Activated CD8-positive, alpha-beta memory T cell treated with anti-CD3 and anti-CD28 coated beads, Interleukin-2, amount 10 ng/mL, durations not matched to agents 7 days and 5 days (primary cell): Measurements from ENCODE around the gene GET3. TPM values are rescaled to one million over a fixed set of nuclear protein-coding genes. Genes with fewer than 3 reads are reported as not detected.
"Not testable (repeated sequence)": the region's sequence is repeated elsewhere in the genome, so short reads cannot be mapped to it uniquely, and the experiment has no call there.

Experiments
- ATAC-seq: fragments of 150-1000 bp; cut with Tn5 transposase; one replicate; pipeline ENCODE4 v1.10.0; 2021; ENCODE audit warnings: moderate library complexity
- CTCF ChIA-PET: fragments of 350-600 bp; sonication (Branson Sonifier 250); formaldehyde crosslinking; loops from one replicate; lab custom pipeline; 2021; ENCODE audit warnings: antibody characterized with exemption; lab: Charles Lee
- DNase-seq: peaks from one replicate; pipeline ENCODE4 v3.0.0-alpha.2; 2020
- H3K27ac Mint-ChIP-seq: one replicate; pipeline ENCODE4 v1.8.0; 2021; ENCODE audit warnings: mild to moderate bottlenecking, mixed read lengths
- H3K27me3 Mint-ChIP-seq: one replicate; pipeline ENCODE4 v1.8.0; 2021; ENCODE audit warnings: mixed read lengths
- H3K36me3 Mint-ChIP-seq: one replicate; pipeline ENCODE4 v1.8.0; 2021; ENCODE audit warnings: mild to moderate bottlenecking, mixed read lengths
- H3K4me1 Mint-ChIP-seq: one replicate; pipeline ENCODE4 v1.8.0; 2021; ENCODE audit warnings: mixed read lengths
- H3K4me3 Mint-ChIP-seq: one replicate; pipeline ENCODE4 v1.8.0; 2021; ENCODE audit warnings: mild to moderate bottlenecking, moderate library complexity, mixed read lengths
- H3K9me3 Mint-ChIP-seq: one replicate; pipeline ENCODE4 v1.8.0; 2022; ENCODE audit warnings: low read depth, mixed read lengths
- total RNA-seq, 2 experiments: library from RNA; stranded (reverse); gene quantifications; one replicate each; pipeline ENCODE4 v1.2.3, GENCODE V29; 2021

GET3 gene
- 10 to 100 TPM; 68.6 to 84.1 TPM for total RNA-seq

- peak within 1 kb of the TSS; percentile 94 for H3K27ac Mint-ChIP-seq
- H3K9me3 Mint-ChIP-seq = no peaks in the 10 kb centered on the region
- peak within 1 kb of the TSS; percentile 99 for H3K4me3 Mint-ChIP-seq
- CTCF ChIA-PET = interaction anchor here (0.6 to 3.3 kb wide), 14 partner anchors 10 to 176 kb away, joined by 3 to 16 read pairs (median 4); partner anchors contain the start of gene TNPO2
- DNase-seq = peak; percentile 88
- ATAC-seq = peak; percentile 86
- H3K36me3 Mint-ChIP-seq = peaks cover 19% of the 10 kb centered on the region
- H3K27me3 Mint-ChIP-seq = no peaks in the 10 kb centered on the region
- H3K4me1 Mint-ChIP-seq = peaks cover 43% of the 10 kb centered on the region
Measured at GRCh38 chr19:12736995-12737834, at the start of gene GET3. TSS of gene GET3 (plus strand) at chr19:12737497. CDS start at chr19:12737506, 9 bp downstream.

- CTCF ChIA-PET = no interaction called here
Measured at GRCh38 chr19:12689012-12689411, 48.3 kb upstream of the GET3 start.

GRCh38 chr19:12689581-12690216 lies 47.6 kb upstream of the GET3 start:
- Mint-ChIP-seq H3K27ac (no peak overlapping the region), H3K4me1 (peaks cover 3% of the 10 kb centered on the region), H3K36me3 (no peaks in the 10 kb centered on the region), H3K27me3 (no peaks in the 10 kb centered on the region), H3K4me3 (no peak overlapping the region), H3K9me3 (no peaks in the 10 kb centered on the region)
- ATAC-seq = no peak
- no peak for DNase-seq
- CTCF ChIA-PET = no interaction called here

More at GRCh38 chr19:12689012-12689411, 48.3 kb upstream of the GET3 start:
- DNase-seq (no peak), ATAC-seq (no peak)
- Mint-ChIP-seq H3K4me1 (no peaks in the 10 kb centered on the region), H3K36me3 (no peaks in the 10 kb centered on the region), H3K27ac (no peak overlapping the region), H3K4me3 (no peak overlapping the region), H3K27me3 (no peaks in the 10 kb centered on the region), H3K9me3 (no peaks in the 10 kb centered on the region)

- Mint-ChIP-seq H3K36me3 (no peaks in the 10 kb centered on the region), H3K4me3 (no peak overlapping the region), H3K4me1 (peaks cover 21% of the 10 kb centered on the region), H3K27me3 (no peaks in the 10 kb centered on the region), H3K27ac (no peak overlapping the region), H3K9me3 (no peaks in the 10 kb centered on the region)
- ATAC-seq = no peak
- DNase-seq = no peak
- CTCF ChIA-PET = interaction anchor here (1.6 kb wide), 1 partner anchor 21 kb away, joined by 3 read pairs; no protein-coding TSS in a partner anchor
Measured at GRCh38 chr19:12692960-12693359, 44.3 kb upstream of the GET3 start.

GRCh38 chr19:12694641-12695040 lies 42.7 kb upstream of the GET3 start:
- Mint-ChIP-seq H3K36me3 (peaks cover 3% of the 10 kb centered on the region), H3K4me3 (peak overlapping the region; percentile 19), H3K9me3 (no peaks in the 10 kb centered on the region), H3K4me1 (peaks cover 26% of the 10 kb centered on the region), H3K27me3 (no peaks in the 10 kb centered on the region), H3K27ac (no peak overlapping the region)
- DNase-seq (no peak), ATAC-seq (no peak)
- CTCF ChIA-PET = interaction anchor here (1.3 to 2.8 kb wide), 5 partner anchors 18 to 153 kb away, joined by 3 to 15 read pairs (median 6); partner anchors contain the start of gene TRIR

GRCh38 chr19:12695096-12695495 lies 42.2 kb upstream of the GET3 start:
- Mint-ChIP-seq H3K9me3 (no peaks in the 10 kb centered on the region), H3K27ac (no peak overlapping the region), H3K36me3 (peaks cover 3% of the 10 kb centered on the region), H3K4me1 (peaks cover 26% of the 10 kb centered on the region), H3K4me3 (peak overlapping the region; percentile 19), H3K27me3 (no peaks in the 10 kb centered on the region)
- CTCF ChIA-PET = interaction anchor here (0.8 to 2.8 kb wide), 5 partner anchors 18 to 39 kb away, joined by 3 to 15 read pairs (median 6); partner anchors contain the start of genes TNPO2 and TRIR
- DNase-seq = peak; percentile 53
- ATAC-seq = no peak

GRCh38 chr19:12695514-12695913 lies 41.8 kb upstream of the GET3 start:
- DNase-seq (no peak), ATAC-seq (no peak)
- peaks cover 26% of the 10 kb centered on the region for H3K4me1 Mint-ChIP-seq
- peaks cover 3% of the 10 kb centered on the region for H3K36me3 Mint-ChIP-seq
- H3K27ac Mint-ChIP-seq = peak overlapping the region; percentile 68
- H3K4me3 Mint-ChIP-seq = peak overlapping the region; percentile 73
- no peaks in the 10 kb centered on the region for H3K27me3 Mint-ChIP-seq
- no peaks in the 10 kb centered on the region for H3K9me3 Mint-ChIP-seq
- CTCF ChIA-PET = interaction anchor here (0.5 to 2.8 kb wide), 6 partner anchors 18 to 734 kb away, joined by 3 to 15 read pairs (median 4); partner anchors contain the start of genes TNPO2 and TRIR

- Mint-ChIP-seq H3K27me3 (no peaks in the 10 kb centered on the region), H3K27ac (peak overlapping the region; percentile 98), H3K4me3 (peak overlapping the region; percentile 83), H3K36me3 (peaks cover 7% of the 10 kb centered on the region), H3K9me3 (no peaks in the 10 kb centered on the region), H3K4me1 (peaks cover 26% of the 10 kb centered on the region)
- ATAC-seq = peak; percentile 32
- DNase-seq = peak; percentile 50
- CTCF ChIA-PET = interaction anchor here (0.5 to 2.8 kb wide), 9 partner anchors 18 to 734 kb away, joined by 3 to 15 read pairs (median 5); partner anchors contain the start of genes TNPO2 and TRIR
Measured at GRCh38 chr19:12695997-12696365, 41.3 kb upstream of the GET3 start.

- H3K9me3 Mint-ChIP-seq = no peaks in the 10 kb centered on the region
- ATAC-seq (peak; percentile 90), DNase-seq (peak; percentile 99)
- peaks cover 12% of the 10 kb centered on the region for H3K36me3 Mint-ChIP-seq
- no peaks in the 10 kb centered on the region for H3K27me3 Mint-ChIP-seq
- peak within 1 kb of the TSS; percentile 98 for H3K27ac Mint-ChIP-seq
- H3K4me1 Mint-ChIP-seq = peaks cover 26% of the 10 kb centered on the region
- H3K4me3 Mint-ChIP-seq = peak within 1 kb of the TSS; percentile 83
- CTCF ChIA-PET = interaction anchor here (0.7 to 2.8 kb wide), 9 partner anchors 17 to 269 kb away, joined by 3 to 15 read pairs (median 5); partner anchors contain the start of gene TRIR
Measured at GRCh38 chr19:12696366-12697335, 40.6 kb upstream of the GET3 start, which contains the start of gene FBXW9. TSS of gene FBXW9 (minus strand) at chr19:12696631. CDS start at chr19:12696581, 50 bp downstream.

GRCh38 chr19:12697425-12697824 lies 39.9 kb upstream of the GET3 start:
- peak overlapping the region; percentile 98 for H3K27ac Mint-ChIP-seq
- DNase-seq, ATAC-seq, H3K27me3 Mint-ChIP-seq, H3K9me3 Mint-ChIP-seq: not testable (repeated sequence)
- H3K4me1 Mint-ChIP-seq = peaks cover 26% of the 10 kb centered on the region
- peaks cover 18% of the 10 kb centered on the region for H3K36me3 Mint-ChIP-seq
- H3K4me3 Mint-ChIP-seq = peak overlapping the region; percentile 38
- CTCF ChIA-PET = interaction anchor here (1.4 to 2.8 kb wide), 5 partner anchors 17 to 99 kb away, joined by 3 to 15 read pairs (median 4); partner anchors contain the start of gene TRIR

- Mint-ChIP-seq H3K27me3 (no peaks in the 10 kb centered on the region), H3K4me3 (peak overlapping the region; percentile 58), H3K36me3 (peaks cover 21% of the 10 kb centered on the region), H3K27ac (peak overlapping the region; percentile 69), H3K4me1 (peaks cover 26% of the 10 kb centered on the region), H3K9me3 (no peaks in the 10 kb centered on the region)
- ATAC-seq = no peak
- DNase-seq = no peak
- CTCF ChIA-PET = interaction anchor here (2.3 kb wide), 1 partner anchor 60 kb away, joined by 6 read pairs; no protein-coding TSS in a partner anchor
Measured at GRCh38 chr19:12698138-12698537, 39.2 kb upstream of the GET3 start.

- DNase-seq (no peak), ATAC-seq (no peak)
- CTCF ChIA-PET = no interaction called here
- Mint-ChIP-seq H3K4me3 (no peak overlapping the region), H3K27ac (no peak overlapping the region), H3K9me3 (no peaks in the 10 kb centered on the region), H3K36me3 (peaks cover 43% of the 10 kb centered on the region), H3K27me3 (no peaks in the 10 kb centered on the region), H3K4me1 (peaks cover 7% of the 10 kb centered on the region)
Measured at GRCh38 chr19:12701596-12702282, 35.6 kb upstream of the GET3 start.
